ENCODE data around the gene ALDH16A1. TPM values are rescaled to one million over a fixed set of nuclear protein-coding genes. Genes with fewer than 3 reads are reported as not detected.

The ALDH16A1 gene
- total RNA-seq, 1 donor from 2014 or later, result 46.0 TPM

- Mint-ChIP-seq H3K27me3 (no peaks in the 10 kb centered on the region), H3K9me3 (ENCODE audit: low read depth) (no peaks in the 10 kb centered on the region), H3K4me1 (ENCODE audit: low read depth) (no peaks in the 10 kb centered on the region), H3K36me3 (ENCODE audit: insufficient read depth) (peaks cover 4% of the 10 kb centered on the region), H3K27ac (no peak overlapping the region), H3K4me3 (ENCODE audit: low read depth) (no peak overlapping the region)
- TF ChIP-seq, protein P1, sequence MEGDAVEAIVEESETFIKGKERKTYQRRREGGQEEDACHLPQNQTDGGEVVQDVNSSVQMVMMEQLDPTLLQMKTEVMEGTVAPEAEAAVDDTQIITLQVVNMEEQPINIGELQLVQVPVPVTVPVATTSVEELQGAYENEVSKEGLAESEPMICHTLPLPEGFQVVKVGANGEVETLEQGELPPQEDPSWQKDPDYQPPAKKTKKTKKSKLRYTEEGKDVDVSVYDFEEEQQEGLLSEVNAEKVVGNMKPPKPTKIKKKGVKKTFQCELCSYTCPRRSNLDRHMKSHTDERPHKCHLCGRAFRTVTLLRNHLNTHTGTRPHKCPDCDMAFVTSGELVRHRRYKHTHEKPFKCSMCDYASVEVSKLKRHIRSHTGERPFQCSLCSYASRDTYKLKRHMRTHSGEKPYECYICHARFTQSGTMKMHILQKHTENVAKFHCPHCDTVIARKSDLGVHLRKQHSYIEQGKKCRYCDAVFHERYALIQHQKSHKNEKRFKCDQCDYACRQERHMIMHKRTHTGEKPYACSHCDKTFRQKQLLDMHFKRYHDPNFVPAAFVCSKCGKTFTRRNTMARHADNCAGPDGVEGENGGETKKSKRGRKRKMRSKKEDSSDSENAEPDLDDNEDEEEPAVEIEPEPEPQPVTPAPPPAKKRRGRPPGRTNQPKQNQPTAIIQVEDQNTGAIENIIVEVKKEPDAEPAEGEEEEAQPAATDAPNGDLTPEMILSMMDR (IDR thresholded peaks at IDR 0.05; ENCODE audit: unreplicated experiment), result no peak
- no peak for DNase-seq (ENCODE audit: low spot score, unreplicated experiment)
Observed at GRCh38 chr19:49461656-49462055, 8.6 kb downstream of the ALDH16A1 start.

GRCh38 chr19:49462492-49462891 lies 9.5 kb downstream of the ALDH16A1 start:
- Mint-ChIP-seq H3K9me3 (ENCODE audit: low read depth) (no peaks in the 10 kb centered on the region), H3K27me3 (no peaks in the 10 kb centered on the region), H3K4me1 (ENCODE audit: low read depth) (no peaks in the 10 kb centered on the region), H3K27ac (no peak overlapping the region), H3K4me3 (ENCODE audit: low read depth) (no peak overlapping the region), H3K36me3 (ENCODE audit: insufficient read depth) (peaks cover 2% of the 10 kb centered on the region)
- no peak for DNase-seq (ENCODE audit: low spot score, unreplicated experiment)
- TF ChIP-seq, protein P1 (IDR thresholded peaks at IDR 0.05; ENCODE audit: unreplicated experiment), result no peak

DNA sequence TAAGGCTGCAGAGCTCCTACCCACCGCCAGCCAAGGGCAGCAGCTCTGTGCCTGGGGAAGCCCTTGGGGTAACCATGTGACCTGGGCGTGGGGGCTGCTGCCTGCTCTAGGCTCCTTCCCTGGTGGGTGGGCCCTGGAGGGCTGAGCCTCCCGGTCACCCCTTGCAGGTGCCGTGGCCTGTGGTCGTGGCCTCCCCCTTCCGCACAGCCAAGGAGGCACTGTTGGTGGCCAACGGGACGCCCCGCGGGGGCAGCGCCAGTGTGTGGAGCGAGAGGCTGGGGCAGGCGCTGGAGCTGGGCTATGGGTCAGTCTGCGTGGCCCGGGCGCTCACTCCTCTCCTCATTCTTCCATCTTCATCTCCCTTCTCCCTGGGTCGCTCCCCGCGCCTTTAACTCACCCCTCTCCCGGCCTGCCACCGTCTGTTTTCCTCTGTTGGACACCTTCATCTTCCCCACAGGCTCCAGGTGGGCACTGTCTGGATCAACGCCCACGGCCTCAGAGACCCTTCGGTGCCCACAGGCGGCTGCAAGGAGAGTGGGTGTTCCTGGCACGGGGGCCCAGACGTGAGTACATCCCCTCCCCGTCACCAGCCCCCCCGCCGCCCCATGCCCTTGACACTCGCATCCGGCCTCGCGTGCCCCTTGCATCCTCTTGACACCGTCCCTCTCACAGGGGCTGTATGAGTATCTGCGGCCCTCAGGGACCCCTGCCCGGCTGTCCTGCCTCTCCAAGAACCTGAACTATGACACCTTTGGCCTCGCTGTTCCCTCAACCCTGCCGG lies 11.1 kb downstream of the ALDH16A1 start:
- DNase-seq (ENCODE audit: low spot score, unreplicated experiment), result no peak
- TF ChIP-seq, protein P1 (IDR thresholded peaks at IDR 0.05; ENCODE audit: unreplicated experiment), result no peak
- Mint-ChIP-seq H3K27ac (no peak overlapping the region), H3K27me3 (no peaks in the 10 kb centered on the region), H3K4me1 (ENCODE audit: low read depth) (no peaks in the 10 kb centered on the region), H3K9me3 (ENCODE audit: low read depth) (no peaks in the 10 kb centered on the region), H3K4me3 (ENCODE audit: low read depth) (no peak overlapping the region), H3K36me3 (ENCODE audit: insufficient read depth) (peaks cover 6% of the 10 kb centered on the region)

GRCh38 chr19:49465371-49465770 lies 12.3 kb downstream of the ALDH16A1 start:
- Mint-ChIP-seq H3K4me1 (ENCODE audit: low read depth) (no peaks in the 10 kb centered on the region), H3K27me3 (no peaks in the 10 kb centered on the region), H3K4me3 (ENCODE audit: low read depth) (no peak overlapping the region), H3K9me3 (ENCODE audit: low read depth) (no peaks in the 10 kb centered on the region), H3K27ac (no peak overlapping the region), H3K36me3 (ENCODE audit: insufficient read depth) (peaks cover 6% of the 10 kb centered on the region)
- TF ChIP-seq, protein P1 (IDR thresholded peaks at IDR 0.05; ENCODE audit: unreplicated experiment), result no peak
- DNase-seq (ENCODE audit: low spot score, unreplicated experiment), result no peak

DNA sequence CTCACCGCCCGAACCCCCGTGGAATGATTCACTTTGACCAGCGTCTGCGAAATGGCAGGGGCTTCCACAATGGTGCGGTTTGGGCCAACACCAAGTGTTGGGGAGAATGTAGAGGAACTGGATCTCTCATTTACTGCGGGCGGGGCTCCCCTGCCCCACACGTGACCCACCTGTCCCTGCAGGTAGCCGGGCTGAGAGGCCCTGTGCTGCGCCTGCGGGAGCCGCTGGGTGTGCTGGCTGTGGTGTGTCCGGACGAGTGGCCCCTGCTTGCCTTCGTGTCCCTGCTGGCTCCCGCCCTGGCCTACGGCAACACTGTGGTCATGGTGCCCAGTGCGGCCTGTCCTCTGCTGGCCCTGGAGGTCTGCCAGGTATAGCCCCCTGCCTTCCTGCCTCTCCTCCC lies 15.2 kb downstream of the ALDH16A1 start:
- Mint-ChIP-seq H3K27ac (no peak overlapping the region), H3K36me3 (ENCODE audit: insufficient read depth) (peaks cover 4% of the 10 kb centered on the region), H3K4me1 (ENCODE audit: low read depth) (no peaks in the 10 kb centered on the region), H3K27me3 (no peaks in the 10 kb centered on the region), H3K9me3 (ENCODE audit: low read depth) (no peaks in the 10 kb centered on the region), H3K4me3 (ENCODE audit: low read depth) (no peak overlapping the region)
- no peak for DNase-seq (ENCODE audit: low spot score, unreplicated experiment)
- TF ChIP-seq, protein P1 (IDR thresholded peaks at IDR 0.05; ENCODE audit: unreplicated experiment), result no peak

All from progenitor cell of endocrine pancreas (in vitro differentiated cells).